ENCODE results near the gene MRPL37.
"Not testable (repeated sequence)": the region's sequence is repeated elsewhere in the genome, so short reads cannot be mapped to it uniquely, and the experiment has no call there.

The MRPL37 gene

DNA sequence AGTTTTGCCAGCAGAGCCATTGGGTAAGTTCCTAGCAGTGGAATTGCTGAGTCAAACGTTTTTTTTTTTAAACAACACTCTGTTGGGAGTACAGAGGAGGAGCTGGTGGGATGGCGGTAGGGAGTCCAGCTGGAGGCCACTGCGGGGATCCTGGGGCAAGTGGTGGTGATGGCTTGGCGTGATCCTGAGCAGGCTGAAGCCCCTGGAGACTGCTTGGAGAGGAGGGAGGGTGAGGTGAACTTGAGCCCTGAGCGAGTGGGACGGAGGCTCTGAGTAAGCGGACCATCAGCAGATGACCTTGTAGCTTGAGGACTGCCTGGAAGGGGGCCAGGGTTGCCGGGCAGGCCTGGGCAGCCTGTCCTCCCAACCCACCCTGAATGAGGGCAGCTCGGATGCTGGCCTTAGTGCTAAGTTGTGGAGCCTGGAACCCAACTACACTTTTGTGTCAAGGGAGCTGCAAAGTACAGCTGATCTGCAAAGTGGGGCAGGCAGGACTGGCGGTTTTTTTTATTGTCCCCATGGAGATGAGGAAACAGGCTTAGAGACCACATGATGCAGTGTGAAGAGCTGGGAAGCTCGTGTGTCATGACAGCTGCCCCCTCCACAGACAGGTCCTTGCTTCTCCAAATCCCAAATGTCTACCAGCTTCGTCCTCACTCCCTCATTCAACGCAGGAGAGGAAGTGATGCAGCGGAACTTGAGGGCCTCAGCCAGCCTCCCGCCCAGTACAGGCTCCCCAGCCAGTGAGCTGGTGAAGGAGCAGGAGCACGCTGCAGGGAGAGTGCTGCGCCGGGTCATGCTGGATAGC is 20.2 kb downstream of the MRPL37 start:
- no peak for DNase-seq (ENCODE audit: low read depth)

DNA sequence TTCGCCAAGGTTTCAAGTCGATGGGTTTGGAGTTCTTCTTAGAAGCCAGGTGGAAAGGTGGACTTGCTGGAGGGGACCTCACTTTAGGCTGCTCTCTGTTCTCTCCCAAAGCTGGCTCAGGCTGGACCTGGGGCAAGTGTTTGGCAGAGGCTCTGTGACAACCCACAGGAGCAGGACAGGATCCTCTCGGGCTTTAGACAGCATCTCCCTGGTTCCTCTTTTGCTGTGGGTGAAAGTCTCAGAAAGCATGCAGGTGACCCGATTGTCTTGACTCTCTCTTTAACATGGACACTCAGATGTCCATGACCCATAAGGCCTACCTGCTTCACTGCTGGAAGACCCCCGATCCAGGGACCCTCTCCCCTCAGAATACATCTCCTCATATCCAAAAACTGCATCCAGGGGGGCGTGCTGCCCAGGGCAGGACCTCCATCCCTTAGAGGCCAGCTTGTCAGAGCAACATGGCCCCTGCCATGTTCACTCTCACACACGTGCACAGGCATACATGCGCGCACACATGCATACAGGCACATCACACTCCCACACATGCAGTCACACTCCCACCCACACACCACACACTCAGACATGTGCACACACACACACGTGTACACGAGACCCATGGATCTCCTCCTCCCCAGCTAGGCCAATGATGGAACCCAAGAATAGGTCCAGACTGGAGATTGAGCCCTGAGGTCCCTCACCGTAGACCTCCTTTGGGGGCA is 21.3 kb downstream of the MRPL37 start:
- DNase-seq (ENCODE audit: low read depth): no peak

DNA sequence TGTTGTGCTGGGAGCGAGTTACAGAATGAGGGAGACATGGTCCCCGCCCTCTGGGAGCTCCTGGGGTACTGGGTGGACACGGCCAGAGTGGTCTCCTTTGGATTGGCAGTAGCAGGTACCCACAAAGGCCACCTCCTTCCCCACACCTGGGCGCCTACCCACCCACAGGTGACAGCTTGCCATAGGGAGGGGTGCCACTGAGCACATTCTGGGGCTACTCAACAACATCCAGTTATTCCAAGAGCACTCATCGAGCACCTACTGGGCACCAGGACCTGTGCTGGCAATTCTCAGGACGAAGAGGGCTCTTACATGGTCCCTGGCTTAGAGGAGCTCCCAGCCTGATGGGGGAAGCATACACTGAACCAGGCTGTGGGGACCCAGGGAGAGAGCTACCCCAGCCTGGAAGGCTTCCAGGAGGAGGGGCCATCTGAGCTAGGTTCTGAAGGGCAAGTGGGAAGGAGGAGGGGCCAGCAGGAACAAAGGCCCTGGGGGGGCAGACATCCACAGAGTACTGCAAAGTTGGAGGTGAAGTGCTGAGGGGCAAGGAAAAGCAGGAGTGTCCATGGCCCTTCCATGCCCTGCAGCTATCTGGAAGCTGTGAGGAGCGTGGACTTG is 22.0 kb downstream of the MRPL37 start:
- DNase-seq (ENCODE audit: low read depth): no peak

DNA sequence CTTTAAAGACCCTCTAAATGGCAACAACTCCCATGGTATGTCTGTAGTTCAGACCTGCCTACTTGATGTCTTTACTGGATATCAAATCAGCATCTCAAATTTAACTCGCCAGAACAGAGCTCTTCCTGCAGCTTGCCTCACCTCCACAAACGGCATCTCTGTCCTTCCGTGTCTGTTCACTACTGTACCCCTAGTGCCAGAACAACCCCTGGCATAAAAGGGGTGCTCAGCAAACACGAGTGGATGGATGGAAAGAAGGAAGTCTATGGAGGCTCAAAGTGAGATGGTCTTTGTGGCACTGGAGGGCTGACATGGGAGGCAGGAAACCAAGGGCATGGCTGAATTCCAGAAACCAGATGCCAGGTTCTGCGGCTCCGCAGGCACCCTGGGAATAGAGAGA is 22.7 kb downstream of the MRPL37 start:
- no peak for DNase-seq (ENCODE audit: low read depth)

DNA sequence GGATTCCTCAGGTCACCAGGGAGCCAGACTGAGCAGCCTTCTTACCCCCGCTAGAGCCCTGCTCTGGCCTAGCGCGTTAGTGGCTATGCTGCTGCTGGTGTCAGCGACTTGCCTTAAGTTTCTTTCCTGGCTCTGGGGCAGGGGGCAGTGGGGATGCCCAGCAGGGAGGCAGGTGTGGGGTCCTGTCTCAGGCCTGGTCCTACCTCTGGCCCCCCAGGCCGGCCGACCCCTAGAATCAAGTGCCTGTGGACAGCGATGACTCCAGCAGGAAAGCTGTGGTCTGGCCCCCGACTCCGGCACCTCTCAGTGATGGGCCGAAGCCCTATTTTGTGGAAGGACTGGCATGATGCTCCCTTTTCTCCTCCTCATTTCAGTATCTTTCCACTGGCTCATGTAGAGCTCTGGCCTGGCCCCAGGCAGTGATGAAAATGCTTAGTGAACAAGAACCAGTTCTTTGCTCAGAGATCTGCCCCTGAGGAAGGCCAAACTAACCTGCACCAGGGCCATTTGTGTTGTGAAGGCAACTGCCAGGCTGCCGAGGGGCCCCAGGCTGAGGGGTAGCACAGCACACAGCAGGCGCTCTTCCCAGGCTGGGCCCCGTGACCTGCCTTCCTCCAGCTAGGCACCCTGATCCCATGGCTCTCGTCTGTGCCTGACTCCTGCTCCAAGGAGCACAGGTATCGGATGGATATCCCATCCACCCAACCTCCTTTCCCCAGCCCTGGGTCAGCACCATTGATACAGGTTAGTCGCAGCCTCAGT is 23.7 kb downstream of the MRPL37 start:
- DNase-seq (ENCODE audit: low read depth): no peak

- DNase-seq (ENCODE audit: low read depth): no peak
These were observed 24.3 kb downstream of the MRPL37 start for GRCh38 chr1:54224233-54224632.

DNA sequence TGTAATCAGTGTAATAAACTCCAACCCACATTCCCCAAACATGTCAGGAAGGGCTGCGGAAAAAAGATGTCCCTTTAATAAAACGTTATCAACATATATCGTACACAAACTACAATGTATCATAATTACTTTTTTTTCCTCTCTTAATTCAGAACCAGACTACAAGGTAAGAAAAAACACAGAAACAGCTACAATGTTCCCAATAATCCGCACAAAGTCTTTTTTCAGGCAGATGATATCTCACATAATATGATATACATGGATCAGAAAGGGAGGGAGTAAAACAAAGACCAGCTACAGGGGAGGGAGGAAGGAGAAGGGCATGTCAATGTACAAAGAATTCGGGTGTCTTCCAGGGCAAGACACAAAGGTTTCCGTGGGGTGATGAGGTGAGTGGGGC is 25.4 kb downstream of the MRPL37 start:
- no peak for DNase-seq (ENCODE audit: low read depth)

GRCh38 chr1:54225986-54226559 is 26.1 kb downstream of the MRPL37 start:
- DNase-seq (ENCODE audit: low read depth): no peak

GRCh38 chr1:54227091-54227602 is 27.2 kb downstream of the MRPL37 start:
- DNase-seq (ENCODE audit: low read depth): no peak

GRCh38 chr1:54227891-54228310 is 27.9 kb downstream of the MRPL37 start:
- DNase-seq (ENCODE audit: low read depth): no peak

DNA sequence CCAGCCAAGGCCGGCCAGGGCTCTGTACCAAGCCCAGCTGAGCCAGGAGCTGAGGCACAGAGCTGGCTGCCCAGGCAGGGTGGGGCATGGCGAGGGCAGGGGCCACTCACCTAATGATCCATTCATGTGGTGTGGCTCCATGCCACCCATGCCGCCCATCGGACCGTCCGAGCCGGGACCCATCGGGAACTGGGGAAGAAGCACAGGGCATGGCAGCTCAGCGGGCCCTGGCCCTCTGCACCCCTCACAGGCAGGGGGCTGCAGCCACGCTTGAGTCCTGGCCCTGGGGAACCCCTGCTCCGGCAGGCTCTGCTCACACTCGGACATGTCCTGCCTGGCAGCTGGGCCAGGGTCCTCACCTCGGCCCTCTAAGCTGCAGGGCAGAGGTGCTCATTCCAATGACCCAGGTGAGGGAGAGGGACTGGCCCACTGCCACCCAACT is 28.7 kb downstream of the MRPL37 start:
- no peak for DNase-seq (ENCODE audit: low read depth)

DNA sequence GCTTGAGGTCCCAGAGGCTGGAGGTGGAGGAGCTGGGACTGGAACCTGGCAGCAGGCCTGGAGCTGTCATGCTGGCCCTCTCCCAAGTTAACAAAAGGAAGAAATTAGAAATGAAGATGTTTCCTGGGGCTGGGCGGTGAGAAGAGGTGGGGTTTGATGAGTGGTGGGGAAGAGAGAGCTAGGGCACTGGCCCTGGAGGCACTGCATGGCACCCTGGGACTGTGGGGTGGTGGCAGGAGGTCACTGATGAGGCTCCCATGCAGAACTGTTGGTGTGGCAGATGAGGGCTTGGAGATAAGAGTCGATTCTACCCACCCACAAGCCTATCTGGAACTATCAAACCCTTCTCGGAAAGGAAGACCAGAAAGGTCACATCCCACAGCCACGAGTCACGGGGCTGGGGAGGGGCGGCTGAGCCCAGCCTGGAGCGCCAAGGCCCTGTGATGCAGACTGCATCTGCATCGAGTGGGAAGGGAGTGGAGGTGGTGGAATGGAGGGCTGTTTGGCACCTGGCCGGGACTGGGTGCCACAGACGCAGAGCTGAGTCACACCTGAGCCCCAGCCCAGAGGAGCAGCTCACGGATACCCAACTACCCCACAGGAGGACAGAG is 29.4 kb downstream of the MRPL37 start:
- no peak for DNase-seq (ENCODE audit: low read depth)

DNA sequence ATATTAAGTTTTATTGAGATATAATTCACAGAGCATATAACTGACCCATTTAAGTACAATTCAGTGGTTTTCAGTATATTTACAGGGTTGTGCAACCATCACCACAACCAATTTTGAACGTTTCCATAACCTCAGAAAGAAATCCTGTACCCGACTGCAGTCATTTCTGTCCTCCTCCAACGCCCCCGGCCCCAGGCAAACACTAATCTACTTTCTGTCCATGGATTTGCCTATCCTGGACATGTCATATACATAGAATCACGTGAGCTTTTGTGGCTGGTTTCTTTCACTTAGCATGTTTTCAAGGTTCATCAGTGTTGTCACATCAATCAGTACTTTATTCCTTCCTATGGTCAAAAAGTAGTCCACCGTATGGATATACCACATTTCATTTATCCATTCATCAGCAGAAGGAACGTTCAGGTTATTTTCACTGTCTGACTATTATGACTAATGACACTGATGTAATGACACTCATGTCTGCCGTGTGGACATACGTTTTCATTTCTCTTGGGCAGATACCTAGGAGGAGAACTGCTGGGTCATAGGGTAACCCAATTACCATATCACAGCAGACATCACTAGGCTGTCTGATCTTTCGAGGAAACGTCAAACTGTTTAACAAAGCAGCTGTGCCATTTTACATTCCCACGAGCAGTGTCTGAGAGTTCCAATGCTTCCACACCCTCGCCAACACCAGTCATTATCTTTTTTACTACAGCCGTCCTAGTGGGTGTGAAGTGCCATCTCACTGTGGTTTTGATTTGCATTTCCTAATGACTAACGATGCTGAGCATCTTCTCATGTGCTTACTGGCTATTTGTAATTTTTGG is 30.8 kb downstream of the MRPL37 start:
- no peak for DNase-seq (ENCODE audit: low read depth)

GRCh38 chr1:54233196-54233595 is 33.2 kb downstream of the MRPL37 start:
- DNase-seq (ENCODE audit: low read depth): not testable (repeated sequence)

GRCh38 chr1:54234284-54234683 is 34.3 kb downstream of the MRPL37 start:
- DNase-seq (ENCODE audit: low read depth): no peak

DNA sequence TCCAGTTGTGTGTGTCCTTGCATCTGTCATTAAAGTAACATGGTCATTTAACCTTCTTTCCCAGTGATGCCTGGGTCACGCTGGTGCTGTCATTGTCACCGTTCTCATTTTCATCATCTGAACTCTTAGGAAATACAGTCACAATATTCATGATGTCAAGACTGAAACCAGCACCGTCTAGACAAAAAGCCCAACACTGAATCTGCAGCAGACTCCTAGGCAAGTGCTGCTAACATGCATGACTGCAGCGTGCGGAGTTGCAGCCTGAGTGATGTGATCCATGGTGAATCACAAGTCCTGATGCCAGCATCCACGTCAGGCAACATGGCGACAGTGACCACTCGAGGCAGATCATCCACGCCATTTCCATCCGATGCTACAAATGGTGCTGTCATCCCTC is 37.6 kb downstream of the MRPL37 start:
- no peak for DNase-seq (ENCODE audit: low read depth)

- no peak for DNase-seq (ENCODE audit: low read depth)
These were observed 38.5 kb downstream of the MRPL37 start for GRCh38 chr1:54238353-54239034.

- no peak for DNase-seq (ENCODE audit: low read depth)
These were observed 39.0 kb downstream of the MRPL37 start for GRCh38 chr1:54239035-54239383.

GRCh38 chr1:54239631-54240031 is 39.7 kb downstream of the MRPL37 start:
- no peak for DNase-seq (ENCODE audit: low read depth)
